GM11168 (cell line): ENCODE results near the gene GMEB2.

ENCODE experiments used
- in situ Hi-C: fragments of 300-500 bp; cut with MboI; formaldehyde crosslinking; loops from one replicate; pipeline ENCODE4 v1.12.0; 2022; ENCODE audit warnings: low sequenced_read_pairs; ENCODE audit not compliant: unreplicated experiment

GMEB2 gene

GRCh38 chr20:63564036-63564810 is 62.7 kb downstream of the GMEB2 start:
- in situ Hi-C loops, result no loop called here

- in situ Hi-C loops, result no loop called here
These were observed 63.5 kb downstream of the GMEB2 start for GRCh38 chr20:63563225-63563935.

GRCh38 chr20:63562461-63563224 is 64.3 kb downstream of the GMEB2 start:
- in situ Hi-C loops, result no loop called here

- in situ Hi-C loops, result no loop called here
These were observed 65.1 kb downstream of the GMEB2 start for GRCh38 chr20:63561624-63562396.

GRCh38 chr20:63560856-63561609 is 65.9 kb downstream of the GMEB2 start:
- in situ Hi-C loops, result no loop called here

- in situ Hi-C loops, result no loop called here
These were observed 66.5 kb downstream of the GMEB2 start for GRCh38 chr20:63560333-63560805.

- in situ Hi-C loops, result loop anchor here (10.0 kb wide), 1 partner anchor 295 kb away; no protein-coding TSS in a partner anchor
These were observed 67.2 kb downstream of the GMEB2 start for GRCh38 chr20:63559485-63560332.

- in situ Hi-C loops, result loop anchor here (10.0 kb wide), 1 partner anchor 296 kb away; no protein-coding TSS in a partner anchor
These were observed 68.0 kb downstream of the GMEB2 start for GRCh38 chr20:63558804-63559484.

- in situ Hi-C loops, result loop anchor here (10.0 kb wide), 1 partner anchor 297 kb away; no protein-coding TSS in a partner anchor
These were observed 69.4 kb downstream of the GMEB2 start for GRCh38 chr20:63557481-63557891.

- in situ Hi-C loops, result loop anchor here (10.0 kb wide), 1 partner anchor 298 kb away; no protein-coding TSS in a partner anchor
These were observed 69.9 kb downstream of the GMEB2 start for GRCh38 chr20:63556873-63557478.

GRCh38 chr20:63555661-63556381 is 71.1 kb downstream of the GMEB2 start:
- in situ Hi-C loops, result loop anchor here (10.0 kb wide), 1 partner anchor 299 kb away; no protein-coding TSS in a partner anchor

- in situ Hi-C loops, result loop anchor here (10.0 kb wide), 1 partner anchor 300 kb away; no protein-coding TSS in a partner anchor
These were observed 72.3 kb downstream of the GMEB2 start for GRCh38 chr20:63554361-63555278.

GRCh38 chr20:63553933-63554290 is 73.0 kb downstream of the GMEB2 start, which contains the start of gene FNDC11:
FNDC11 (plus strand) TSS chr20:63554159; CDS start chr20:63555664, 1,505 bp downstream.
- in situ Hi-C loops, result loop anchor here (10.0 kb wide), 1 partner anchor 301 kb away; no protein-coding TSS in a partner anchor

- in situ Hi-C loops, result loop anchor here (10.0 kb wide), 1 partner anchor 301 kb away; no protein-coding TSS in a partner anchor
These were observed 73.5 kb downstream of the GMEB2 start for GRCh38 chr20:63553251-63553932.
